AML-193 (cell line): ENCODE results near the gene CYP39A1.

Source experiments
- DNase-seq, 2 experiments: peaks; one replicate each; lab custom pipeline; 2025; lab: John Stamatoyannopoulos, UW

Gene CYP39A1

GRCh38 chr6:46590765-46591164 lies 61.9 kb downstream of the CYP39A1 start:
- DNase-seq, result no peak

DNA sequence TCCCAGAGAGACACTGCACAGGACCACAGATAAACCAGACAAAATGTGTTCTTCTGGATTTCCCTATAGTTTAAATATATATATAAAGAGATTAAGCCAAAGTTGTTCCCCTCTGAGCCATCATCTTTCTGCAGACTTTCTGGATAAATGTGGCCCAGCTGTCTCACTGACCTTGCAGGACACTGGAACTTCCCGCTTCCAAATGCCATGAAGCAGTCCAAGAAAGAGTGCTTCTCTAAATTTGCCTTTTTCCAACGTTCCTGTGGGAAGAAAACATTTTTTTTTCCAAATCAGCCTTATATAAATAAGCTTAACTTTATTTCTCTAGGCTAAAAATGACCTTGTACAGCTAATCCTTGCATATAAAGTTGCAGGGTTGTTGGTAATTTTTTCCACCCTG lies 65.7 kb downstream of the CYP39A1 start:
- DNase-seq, result no peak

DNA sequence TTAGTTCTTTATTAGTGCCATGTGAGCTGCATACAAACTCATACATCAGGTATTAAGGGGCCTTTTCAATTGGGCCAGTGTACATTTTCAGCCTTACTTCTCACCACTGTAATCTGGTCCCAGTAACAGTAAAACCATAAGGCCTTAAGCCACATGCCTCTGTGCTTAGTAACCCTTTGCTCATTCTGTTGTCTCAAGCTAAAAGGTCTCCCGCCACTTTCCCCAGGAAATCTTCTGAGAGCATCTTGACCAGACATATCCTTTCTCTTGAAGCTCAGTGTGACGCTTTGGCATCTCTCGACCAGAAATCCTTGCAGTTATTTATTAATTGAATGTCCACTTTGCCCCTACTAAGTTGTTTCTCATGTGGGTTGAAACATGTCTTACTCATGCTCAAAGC lies 68.0 kb downstream of the CYP39A1 start:
- DNase-seq, result no peak

GRCh38 chr6:46583721-46584120 lies 68.9 kb downstream of the CYP39A1 start:
- DNase-seq, result no peak

- no peak for DNase-seq
Measured at GRCh38 chr6:46583081-46583480, 69.5 kb downstream of the CYP39A1 start.

DNA sequence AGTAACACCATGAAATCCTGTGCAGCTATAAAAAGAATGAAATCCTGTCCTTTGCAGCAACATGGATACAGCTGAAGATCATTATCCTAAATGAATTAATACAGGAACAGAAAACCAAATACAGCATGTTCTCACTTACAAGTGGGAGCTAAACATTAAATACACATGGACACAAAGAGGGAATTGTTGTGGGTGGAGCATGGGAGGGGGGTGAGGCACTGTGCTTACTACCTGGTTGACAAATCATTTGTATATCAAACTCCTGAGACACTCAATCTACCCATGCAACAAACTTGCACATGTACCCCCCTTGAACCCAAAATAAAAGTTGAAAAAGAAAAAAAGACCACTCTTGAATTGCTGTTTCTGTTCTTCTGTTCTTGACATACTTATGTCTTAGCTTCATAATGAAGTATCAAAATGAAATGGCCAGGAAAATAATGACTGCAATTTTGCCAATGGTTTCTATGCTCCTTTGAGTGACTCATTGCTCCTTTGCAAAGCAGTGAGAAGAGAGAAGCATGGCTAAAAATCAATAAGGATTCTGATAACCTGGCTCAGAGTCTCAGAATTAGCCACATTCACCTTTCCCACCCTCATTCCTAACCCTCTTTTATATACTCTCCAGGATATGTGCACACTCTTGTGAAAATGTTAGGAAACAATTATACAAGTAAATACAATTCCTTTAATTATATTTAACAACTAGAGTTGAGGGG lies 71.0 kb downstream of the CYP39A1 start:
- DNase-seq, result no peak

DNA sequence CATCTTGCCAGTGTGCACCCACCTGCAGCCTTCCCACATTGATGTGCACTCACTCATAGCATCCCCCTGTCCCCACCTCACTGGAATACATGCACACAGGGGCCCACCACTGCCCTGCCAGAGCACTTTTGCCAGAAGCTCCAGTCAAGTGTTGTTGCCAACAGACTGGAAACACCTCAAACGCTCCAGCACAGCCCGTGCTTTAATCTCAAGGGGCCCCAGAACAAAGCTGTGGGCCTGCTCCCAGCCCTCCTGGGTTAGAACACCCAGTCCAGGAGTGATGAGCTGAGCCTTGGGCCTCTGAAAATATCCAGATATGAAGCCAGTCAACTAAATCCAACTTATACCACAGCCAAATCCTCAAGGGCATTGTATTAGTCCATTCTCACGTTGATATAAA lies 77.1 kb downstream of the CYP39A1 start:
- no peak for DNase-seq

DNA sequence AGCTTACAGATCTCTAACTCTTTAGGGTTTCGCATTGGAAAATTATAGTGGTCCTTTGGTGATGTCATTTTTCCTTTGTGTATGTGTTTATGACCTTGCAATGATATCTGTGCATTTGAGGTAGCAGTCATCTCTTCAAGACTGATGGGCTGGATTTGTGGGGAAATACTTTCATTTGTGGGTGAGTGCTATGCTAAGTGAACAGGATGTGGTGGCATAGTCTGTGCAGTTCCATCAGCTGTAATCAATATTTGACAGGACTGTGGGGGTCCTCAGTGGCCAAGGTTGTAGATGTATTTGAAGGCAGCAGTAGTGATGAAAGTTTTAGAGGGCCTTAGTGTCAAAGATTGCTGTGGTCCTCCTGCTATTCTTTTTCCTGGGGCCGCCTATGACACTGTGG lies 79.5 kb downstream of the CYP39A1 start:
- no peak for DNase-seq

DNA sequence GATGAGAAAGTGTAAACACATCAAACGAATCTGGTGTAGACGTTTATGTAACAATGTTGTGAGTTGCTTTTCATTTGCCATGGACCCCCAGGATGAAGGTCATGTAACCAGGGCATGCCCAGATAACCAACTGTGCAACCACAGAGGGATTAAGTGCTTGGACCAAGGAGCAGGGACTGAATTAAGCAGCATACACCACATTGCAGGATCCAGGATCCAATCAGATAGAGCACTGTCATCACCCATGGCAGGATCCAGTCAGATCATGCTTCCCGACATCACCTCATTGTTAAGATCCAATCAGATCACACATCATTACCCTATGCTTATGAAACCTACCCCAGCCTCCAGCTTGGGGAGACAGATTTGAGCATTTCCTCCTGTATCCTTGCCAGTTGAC lies 87.1 kb downstream of the CYP39A1 start:
- no peak for DNase-seq

- no peak for DNase-seq
Measured at GRCh38 chr6:46563924-46564323, 88.7 kb downstream of the CYP39A1 start.

- no peak for DNase-seq
Measured at GRCh38 chr6:46556053-46556452, 96.6 kb downstream of the CYP39A1 start.

DNA sequence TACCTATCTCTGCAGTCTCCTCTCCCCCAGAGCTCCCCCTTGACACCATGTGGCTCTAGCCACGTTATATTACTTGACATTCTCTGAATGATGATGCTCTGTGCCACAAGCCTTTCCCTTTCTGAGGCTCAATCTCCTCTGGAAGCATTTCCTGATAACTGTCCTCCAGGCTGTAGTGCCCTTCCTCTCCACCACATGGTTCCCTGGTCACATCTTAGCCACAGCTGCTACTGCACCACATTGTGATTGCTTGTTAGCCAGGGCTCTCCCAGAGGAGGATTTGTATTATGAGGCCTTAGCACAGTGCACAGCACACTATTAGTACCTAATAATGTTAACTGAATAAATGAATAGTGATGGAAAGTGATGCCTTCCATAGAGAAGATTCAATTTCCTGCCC lies 97.5 kb downstream of the CYP39A1 start:
- DNase-seq, result no peak

DNA sequence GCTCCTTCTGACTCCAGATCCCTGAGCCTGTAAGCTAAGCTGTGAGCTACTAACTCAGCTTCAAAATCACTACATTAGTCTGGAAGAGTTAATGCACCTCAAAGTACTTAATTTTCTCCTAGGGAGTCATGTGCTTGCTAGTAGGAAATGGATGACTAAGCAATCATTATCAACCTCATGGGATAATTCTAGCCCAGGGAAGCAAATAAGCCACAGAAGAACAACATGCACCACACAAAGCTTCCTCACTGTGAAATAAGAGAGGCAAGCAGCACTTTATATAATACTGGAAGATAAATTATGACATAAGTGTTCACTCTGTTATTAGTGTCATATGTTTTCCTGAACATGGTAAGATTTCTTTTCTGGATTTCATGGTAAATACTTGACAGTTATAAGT lies 103.5 kb downstream of the CYP39A1 start:
- DNase-seq, result no peak

DNA sequence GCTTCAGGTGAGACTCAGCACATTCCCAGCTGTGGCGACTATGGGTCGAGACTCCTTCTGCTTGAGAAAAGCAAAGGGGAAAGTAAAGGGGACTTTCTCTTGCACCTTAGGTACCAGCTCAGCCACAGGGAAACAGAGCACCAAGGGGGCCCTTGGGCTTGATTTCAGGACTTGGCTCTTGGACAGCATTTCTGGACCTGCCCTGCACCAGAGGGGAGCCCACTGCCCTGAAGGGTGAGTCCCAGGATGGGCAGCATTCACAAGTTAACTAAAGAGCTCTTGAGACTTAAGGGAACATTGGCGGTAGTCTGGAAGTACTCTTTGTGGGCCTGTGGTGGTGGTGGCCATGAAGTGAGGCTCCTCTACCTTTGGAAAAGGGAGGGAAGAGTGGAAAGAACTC lies 111.1 kb downstream of the CYP39A1 start:
- no peak for DNase-seq

DNA sequence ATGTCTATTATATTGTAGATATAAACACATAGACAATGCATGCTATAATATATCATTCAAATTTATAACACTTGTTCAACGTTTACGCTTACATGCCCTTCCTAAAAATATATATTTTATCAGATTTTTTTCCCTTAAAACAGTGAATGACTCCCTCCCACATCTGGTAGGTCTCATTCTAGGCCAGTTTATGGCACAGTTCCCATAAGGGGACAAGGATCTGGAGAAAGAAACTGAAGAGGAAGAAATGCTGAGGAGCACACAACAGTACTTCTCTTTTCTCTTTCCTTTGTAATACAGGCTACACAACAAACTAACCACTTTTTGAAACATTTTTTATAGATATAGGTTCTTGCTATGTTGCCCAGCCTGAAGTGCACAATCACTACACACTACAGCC lies 112.8 kb downstream of the CYP39A1 start:
- no peak for DNase-seq

- DNase-seq, result no peak
Measured at GRCh38 chr6:46538800-46539480, 113.7 kb downstream of the CYP39A1 start.

DNA sequence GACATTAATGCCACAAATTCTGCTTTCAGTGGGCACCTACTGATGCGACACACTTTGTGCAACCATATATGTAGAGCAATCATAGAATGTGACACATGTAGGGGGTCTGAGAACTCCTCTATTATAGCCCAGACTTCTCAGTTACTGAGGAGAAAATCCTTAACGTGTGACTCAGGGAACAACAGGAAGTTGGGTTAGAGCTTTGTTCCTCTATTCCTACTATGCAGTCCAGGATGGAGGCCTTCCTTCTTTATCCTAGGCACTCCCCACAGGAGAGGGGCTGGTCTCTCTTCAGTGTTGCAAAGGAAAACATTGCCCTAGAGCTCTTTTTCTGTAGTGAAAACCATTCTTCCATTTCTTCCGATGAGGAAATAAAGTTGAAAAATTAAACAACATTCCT lies 121.7 kb downstream of the CYP39A1 start:
- DNase-seq, result no peak

GRCh38 chr6:46528961-46529750 lies 123.5 kb downstream of the CYP39A1 start:
- no peak for DNase-seq

DNA sequence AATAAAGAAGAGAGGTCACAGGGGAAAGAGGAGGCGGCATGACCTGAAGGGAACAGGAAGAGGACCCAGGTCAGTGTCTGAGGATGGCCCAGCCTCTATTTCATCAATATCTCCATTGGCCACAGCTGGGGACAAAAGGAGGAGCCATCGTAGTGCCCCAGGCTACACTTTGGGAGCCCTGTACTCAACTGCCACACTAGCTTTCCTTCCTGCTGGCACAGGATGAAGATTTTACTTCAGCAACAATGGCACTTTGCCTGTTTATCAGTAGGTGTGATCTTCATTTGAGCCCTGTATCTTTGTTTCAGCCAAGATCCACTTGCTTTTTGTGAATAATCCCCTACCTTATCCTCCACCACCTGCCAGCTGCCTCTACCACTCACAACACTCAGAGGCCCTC lies 126.0 kb downstream of the CYP39A1 start:
- DNase-seq, result no peak

DNA sequence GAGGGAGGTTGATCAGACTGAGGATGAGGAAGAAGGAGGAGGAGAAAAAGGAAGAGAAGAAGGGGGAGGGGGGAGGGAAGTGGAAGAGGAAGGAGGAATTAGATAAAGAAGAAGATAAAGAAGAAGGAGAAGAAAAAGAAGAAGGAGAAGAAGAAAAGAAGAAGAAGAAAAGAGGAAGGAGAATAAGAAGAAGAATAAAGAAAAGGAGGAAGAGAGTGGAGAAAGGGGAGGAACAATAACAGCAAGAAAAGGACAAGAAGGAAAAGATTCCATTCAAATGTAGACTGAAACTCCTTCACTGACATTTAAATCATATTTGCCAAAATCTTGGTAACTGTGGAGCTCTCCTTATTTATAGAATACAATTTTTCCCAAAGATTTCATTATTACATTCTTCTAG lies 127.0 kb downstream of the CYP39A1 start:
- no peak for DNase-seq

DNA sequence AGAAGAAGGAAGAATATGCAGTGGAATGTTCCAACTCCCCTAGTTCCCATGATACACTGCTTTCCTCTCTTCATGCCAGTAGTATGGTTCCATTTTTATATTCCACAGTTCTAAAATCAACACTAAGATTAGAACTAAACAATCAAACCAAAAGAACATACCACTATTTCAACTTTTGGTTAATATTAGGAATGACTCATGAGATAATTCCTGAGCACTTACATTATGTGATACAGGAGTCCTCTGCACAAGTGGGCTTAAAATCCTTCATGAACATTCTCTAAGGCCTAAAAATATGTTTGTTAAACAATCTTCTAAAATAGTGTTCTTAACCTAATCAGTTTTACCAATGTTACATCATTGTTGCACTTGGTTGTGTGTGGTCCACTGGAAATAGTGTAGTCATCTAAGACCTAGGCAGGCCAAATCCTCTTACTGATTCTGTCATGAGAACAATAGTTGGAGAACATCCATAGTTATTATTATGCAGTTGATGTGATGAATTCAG lies 131.1 kb downstream of the CYP39A1 start:
- DNase-seq, result no peak

- no peak for DNase-seq
Measured at GRCh38 chr6:46517202-46517601, 135.4 kb downstream of the CYP39A1 start.

- no peak for DNase-seq
Measured at GRCh38 chr6:46513533-46513932, 139.1 kb downstream of the CYP39A1 start.
